ENCODE results near the gene CDHR2.
"Not testable (repeated sequence)": the region's sequence is repeated elsewhere in the genome, so short reads cannot be mapped to it uniquely, and the experiment has no call there.

Gene CDHR2

GRCh38 chr5:176596689-176597416, 47.7 kb downstream of the CDHR2 start:
- peaks cover 4% of the 10 kb centered on the region for H3K4me1 ChIP-seq (ENCODE audit: insufficient read depth, insufficient read length)
- peaks cover 4% of the 10 kb centered on the region; the same call in 1 of the 2 replicates for H3K9me3 ChIP-seq (ENCODE audit: insufficient read depth, low read length)
- no peaks in the 10 kb centered on the region for H3K27me3 ChIP-seq (ENCODE audit: insufficient read depth, insufficient read length)
- no peak overlapping the region for H3K9ac ChIP-seq (ENCODE audit: insufficient read length, low read depth)
- no peak for TF ChIP-seq SUZ12 (IDR thresholded peaks at IDR 0.05; ENCODE audit: extremely low read depth, insufficient read depth, insufficient read length)
- no peak for TF ChIP-seq ZNF274 (IDR thresholded peaks at IDR 0.05; ENCODE audit: low read depth, low read length)
- TF ChIP-seq YY1 (IDR thresholded peaks at IDR 0.05; ENCODE audit: insufficient read depth, insufficient read length), result no peak
- H3K36me3 ChIP-seq (ENCODE audit: insufficient read depth, insufficient read length, low read length), result no peaks in the 10 kb centered on the region
- H3K4me3 ChIP-seq (ENCODE audit: insufficient read length, low read depth), result no peak overlapping the region
- no peak for DNase-seq (ENCODE audit: low read depth, low spot score)

- no peaks in the 10 kb centered on the region for H3K36me3 ChIP-seq (ENCODE audit: insufficient read depth, insufficient read length, low read length)
- DNase-seq (ENCODE audit: low read depth, low spot score), result no peak
- no peaks in the 10 kb centered on the region for H3K9me3 ChIP-seq (ENCODE audit: insufficient read depth, low read length)
- peaks cover 4% of the 10 kb centered on the region for H3K4me1 ChIP-seq (ENCODE audit: insufficient read depth, insufficient read length)
- no peaks in the 10 kb centered on the region for H3K27me3 ChIP-seq (ENCODE audit: insufficient read depth, insufficient read length)
- H3K9ac ChIP-seq (ENCODE audit: insufficient read length, low read depth), result no peak overlapping the region
- H3K4me3 ChIP-seq (ENCODE audit: insufficient read length, low read depth), result no peak overlapping the region
- no peak for TF ChIP-seq SUZ12 (IDR thresholded peaks at IDR 0.05; ENCODE audit: extremely low read depth, insufficient read depth, insufficient read length)
- no peak for TF ChIP-seq ZNF274 (IDR thresholded peaks at IDR 0.05; ENCODE audit: low read depth, low read length)
- TF ChIP-seq YY1 (IDR thresholded peaks at IDR 0.05; ENCODE audit: insufficient read depth, insufficient read length), result no peak
Measured at GRCh38 chr5:176597417-176598389, 48.6 kb downstream of the CDHR2 start.

GRCh38 chr5:176599749-176600430, 50.7 kb downstream of the CDHR2 start:
- H3K9ac ChIP-seq (ENCODE audit: insufficient read length, low read depth); H3K4me3 ChIP-seq (ENCODE audit: insufficient read length, low read depth); H3K4me1 ChIP-seq (ENCODE audit: insufficient read depth, insufficient read length); DNase-seq (ENCODE audit: low read depth, low spot score); H3K27me3 ChIP-seq (ENCODE audit: insufficient read depth, insufficient read length); H3K9me3 ChIP-seq (ENCODE audit: insufficient read depth, low read length); H3K36me3 ChIP-seq (ENCODE audit: insufficient read depth, insufficient read length, low read length): not testable (repeated sequence)

GRCh38 chr5:176601901-176602482, 52.9 kb downstream of the CDHR2 start:
- Histone ChIP-seq H3K9ac (ENCODE audit: insufficient read length, low read depth) (no peak overlapping the region), H3K36me3 (ENCODE audit: insufficient read depth, insufficient read length, low read length) (no peaks in the 10 kb centered on the region), H3K9me3 (ENCODE audit: insufficient read depth, low read length) (no peaks in the 10 kb centered on the region), H3K4me1 (ENCODE audit: insufficient read depth, insufficient read length) (peaks cover 9% of the 10 kb centered on the region), H3K4me3 (ENCODE audit: insufficient read length, low read depth) (no peak overlapping the region), H3K27me3 (ENCODE audit: insufficient read depth, insufficient read length) (no peaks in the 10 kb centered on the region)
- TF ChIP-seq SUZ12 (IDR thresholded peaks at IDR 0.05; ENCODE audit: extremely low read depth, insufficient read depth, insufficient read length) (no peak), YY1 (IDR thresholded peaks at IDR 0.05; ENCODE audit: insufficient read depth, insufficient read length) (no peak), ZNF274 (IDR thresholded peaks at IDR 0.05; ENCODE audit: low read depth, low read length) (no peak)
- DNase-seq (ENCODE audit: low read depth, low spot score), result no peak

- H3K36me3 ChIP-seq (ENCODE audit: insufficient read depth, insufficient read length, low read length), result no peaks in the 10 kb centered on the region
- H3K9me3 ChIP-seq (ENCODE audit: insufficient read depth, low read length), result no peaks in the 10 kb centered on the region
- H3K4me1 ChIP-seq (ENCODE audit: insufficient read depth, insufficient read length), result peaks cover 6% of the 10 kb centered on the region
- TF ChIP-seq SUZ12 (IDR thresholded peaks at IDR 0.05; ENCODE audit: extremely low read depth, insufficient read depth, insufficient read length), result no peak
- no peak for TF ChIP-seq ZNF274 (IDR thresholded peaks at IDR 0.05; ENCODE audit: low read depth, low read length)
- no peak for TF ChIP-seq YY1 (IDR thresholded peaks at IDR 0.05; ENCODE audit: insufficient read depth, insufficient read length)
- no peak for DNase-seq (ENCODE audit: low read depth, low spot score)
- H3K27me3 ChIP-seq (ENCODE audit: insufficient read depth, insufficient read length), result no peaks in the 10 kb centered on the region
- H3K9ac ChIP-seq (ENCODE audit: insufficient read length, low read depth), result no peak overlapping the region
- no peak overlapping the region for H3K4me3 ChIP-seq (ENCODE audit: insufficient read length, low read depth)
Measured at GRCh38 chr5:176603091-176603490, 53.9 kb downstream of the CDHR2 start.

- Histone ChIP-seq H3K9ac (ENCODE audit: insufficient read length, low read depth) (no peak overlapping the region), H3K36me3 (ENCODE audit: insufficient read depth, insufficient read length, low read length) (no peaks in the 10 kb centered on the region), H3K4me3 (ENCODE audit: insufficient read length, low read depth) (no peak overlapping the region), H3K27me3 (ENCODE audit: insufficient read depth, insufficient read length) (peaks cover 21% of the 10 kb centered on the region), H3K4me1 (ENCODE audit: insufficient read depth, insufficient read length) (peaks cover 14% of the 10 kb centered on the region), H3K9me3 (ENCODE audit: insufficient read depth, low read length) (no peaks in the 10 kb centered on the region)
- no peak for DNase-seq (ENCODE audit: low read depth, low spot score)
- TF ChIP-seq ZNF274 (IDR thresholded peaks at IDR 0.05; ENCODE audit: low read depth, low read length), result no peak
- no peak for TF ChIP-seq YY1 (IDR thresholded peaks at IDR 0.05; ENCODE audit: insufficient read depth, insufficient read length)
- TF ChIP-seq SUZ12 (IDR thresholded peaks at IDR 0.05; ENCODE audit: extremely low read depth, insufficient read depth, insufficient read length), result no peak
Measured at GRCh38 chr5:176606032-176606431, 56.9 kb downstream of the CDHR2 start.

Measured in NT2/D1 (cell line).